ENCODE results near the gene MTG2. TPM values are rescaled to one million over a fixed set of nuclear protein-coding genes. Genes with fewer than 3 reads are reported as not detected.

Gene MTG2
- total and polyA plus RNA-seq, 8 donors = 13.6 to 77.9 (median 21.4) TPM

DNA sequence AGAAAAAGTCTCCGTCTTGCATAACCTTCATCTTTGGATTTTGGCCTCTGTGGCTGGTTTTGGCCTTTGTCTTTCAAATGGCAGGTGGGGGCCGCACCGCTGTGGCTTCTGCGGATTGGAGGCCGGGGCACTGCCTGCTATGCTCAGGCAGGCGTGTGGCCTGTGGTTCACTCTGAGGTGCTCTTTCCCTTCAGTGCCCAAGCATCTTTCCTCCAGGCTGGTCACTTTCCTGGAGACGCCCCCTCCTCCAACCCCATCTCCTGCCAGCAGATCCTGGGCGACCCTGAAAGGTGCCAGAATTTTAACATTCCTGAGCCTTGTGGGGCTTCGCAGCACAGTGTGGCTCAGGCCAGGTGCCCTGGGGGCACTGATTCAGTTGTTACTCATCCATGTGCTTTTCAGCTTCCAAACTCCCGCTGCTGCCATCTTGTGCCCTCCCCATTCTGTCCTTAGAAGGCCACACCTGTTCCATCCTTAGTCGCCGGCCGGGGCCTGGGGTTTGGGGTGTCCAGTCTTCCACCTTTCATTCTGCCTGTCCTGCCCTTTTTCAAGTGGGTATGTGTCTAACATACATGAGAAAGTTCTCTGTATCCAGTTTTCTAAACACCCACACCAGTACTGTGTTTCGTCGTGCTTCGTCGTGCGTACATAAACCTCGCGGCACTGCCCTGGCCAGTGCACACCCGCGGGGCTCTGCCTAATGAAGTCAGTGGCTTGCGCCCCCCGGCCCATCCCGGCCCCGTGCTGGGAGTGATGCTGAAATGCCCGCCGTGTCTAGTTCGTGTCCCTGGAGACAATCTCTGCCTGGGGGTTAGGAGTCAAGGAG lies 27.2 kb upstream of the MTG2 start:
- no peak overlapping the region for H3K4me3 ChIP-seq
- intact Hi-C loops (cut with DNase I; ENCODE audit: low total_unique reads) = no loop called here
- WGBS, 5 donors = 87 to 94% (median 92%) methylated on average over 26 to 29 of the region's 29 CpGs

GRCh38 chr20:62156254-62156556 lies 26.6 kb upstream of the MTG2 start:
- 76 to 97% (median 82%) methylated on average over 3 of the region's 3 CpGs for WGBS, 5 donors
- H3K27me3 ChIP-seq = no peaks in the 10 kb centered on the region

More for the DNA sequence above, 27.2 kb upstream of the MTG2 start:
- peaks cover 0 to 29% (median 16%) of the 10 kb centered on the region in 4 donors for H3K4me1 ChIP-seq
- H3K9me3 ChIP-seq = no peaks in the 10 kb centered on the region
- H3K36me3 ChIP-seq = peaks cover 2 to 56% (median 51%) of the 10 kb centered on the region in 4 donors
- DNase-seq = no peak
- TF ChIP-seq CTCF (IDR thresholded peaks at IDR 0.05) (no peak), POLR2AphosphoS5 (IDR thresholded peaks at IDR 0.05) (no peak), POLR2A (IDR thresholded peaks at IDR 0.05) (no peak), EP300 (IDR thresholded peaks at IDR 0.05) (no peak)
- H3K27me3 ChIP-seq = no peaks in the 10 kb centered on the region
- no peak overlapping the region for H3K27ac ChIP-seq

DNA sequence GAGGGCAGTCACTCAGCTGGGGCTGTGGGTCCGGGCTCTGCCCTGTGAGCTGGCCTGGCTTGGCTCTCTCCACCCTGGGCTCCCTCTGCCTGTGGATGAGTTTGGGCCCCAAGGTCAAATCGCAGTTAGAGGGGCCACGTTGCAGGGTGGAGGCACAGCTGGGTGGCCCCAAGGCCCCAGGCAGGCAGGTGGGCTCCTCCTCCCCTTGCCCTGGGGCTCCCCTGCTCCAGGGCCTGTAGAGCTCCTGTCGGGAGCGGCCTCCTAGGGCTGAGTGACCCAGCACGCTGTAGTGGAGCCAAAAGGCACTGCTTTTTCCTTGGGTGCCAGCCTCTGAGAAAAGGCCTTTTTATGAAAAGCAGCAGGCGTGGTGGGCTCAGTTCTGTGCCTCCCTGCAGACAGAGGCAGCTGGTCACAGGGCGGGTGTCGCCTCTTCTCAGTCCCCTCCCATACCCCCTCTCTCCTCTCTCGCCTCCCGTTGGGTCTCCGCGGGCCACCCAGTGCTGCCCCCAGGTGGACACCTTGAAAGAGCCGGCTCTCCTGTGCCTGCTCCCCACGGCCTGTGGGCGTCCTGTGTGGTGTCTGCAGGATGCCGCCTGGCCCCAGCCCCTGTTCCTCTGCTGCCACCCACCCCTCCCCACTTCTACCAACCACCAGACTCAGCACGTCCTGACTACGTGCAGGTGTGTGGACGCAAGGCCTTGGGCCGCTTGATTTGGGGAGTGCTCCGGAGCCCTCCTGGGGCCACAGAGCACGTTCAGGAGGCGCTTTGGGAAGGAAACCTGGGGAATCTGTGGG lies 26.0 kb upstream of the MTG2 start:
- H3K36me3 ChIP-seq = peaks cover 14 to 68% (median 62%) of the 10 kb centered on the region in 4 donors
- no peak overlapping the region for H3K27ac ChIP-seq
- TF ChIP-seq POLR2AphosphoS5 (IDR thresholded peaks at IDR 0.05) (no peak), CTCF (IDR thresholded peaks at IDR 0.05) (peak in 5 of 7 experiments; percentile 34 to 61 (median 45))
- no peaks in the 10 kb centered on the region for H3K9me3 ChIP-seq
- no peak overlapping the region for H3K4me3 ChIP-seq
- intact Hi-C loops (cut with DNase I; ENCODE audit: low total_unique reads) = no loop called here
- WGBS, 5 donors = 43 to 50% (median 48%) methylated on average over 18 to 24 of the region's 24 CpGs
- peak; percentile 60 to 86 for DNase-seq
- no peaks in the 10 kb centered on the region for H3K27me3 ChIP-seq
- H3K4me1 ChIP-seq = peaks cover 0 to 20% (median 16%) of the 10 kb centered on the region in 4 donors

More at GRCh38 chr20:62156254-62156556, 26.6 kb upstream of the MTG2 start:
- Histone ChIP-seq H3K36me3 (peaks cover 8 to 62% (median 56%) of the 10 kb centered on the region in 4 donors), H3K9me3 (no peaks in the 10 kb centered on the region), H3K4me3 (no peak overlapping the region), H3K27ac (no peak overlapping the region), H3K4me1 (peaks cover 0 to 23% (median 16%) of the 10 kb centered on the region in 4 donors)
- TF ChIP-seq EP300 (IDR thresholded peaks at IDR 0.05) (no peak), POLR2A (IDR thresholded peaks at IDR 0.05) (no peak), POLR2AphosphoS5 (IDR thresholded peaks at IDR 0.05) (no peak), CTCF (IDR thresholded peaks at IDR 0.05) (no peak)
- intact Hi-C loops (cut with DNase I; ENCODE audit: low total_unique reads) = no loop called here
- DNase-seq = no peak

GRCh38 chr20:62157387-62158087 lies 25.3 kb upstream of the MTG2 start:
- no peak for TF ChIP-seq POLR2A (IDR thresholded peaks at IDR 0.05)
- no peak for TF ChIP-seq EP300 (IDR thresholded peaks at IDR 0.05)
- TF ChIP-seq CTCF (IDR thresholded peaks at IDR 0.05) = no peak
- no peak for TF ChIP-seq POLR2AphosphoS5 (IDR thresholded peaks at IDR 0.05)
- Histone ChIP-seq H3K36me3 (peaks cover 19 to 71% (median 67%) of the 10 kb centered on the region in 4 donors), H3K4me3 (no peak overlapping the region), H3K4me1 (peaks cover 0 to 20% (median 16%) of the 10 kb centered on the region in 4 donors), H3K27me3 (no peaks in the 10 kb centered on the region), H3K27ac (no peak overlapping the region), H3K9me3 (no peaks in the 10 kb centered on the region)
- DNase-seq = no peak
- WGBS, 5 donors = 81 to 87% (median 82%) methylated on average over 18 to 25 of the region's 25 CpGs
- intact Hi-C loops (cut with DNase I; ENCODE audit: low total_unique reads) = no loop called here
